GM12873 (cell line): ENCODE data around the gene MAPKAP1.

Experiments
- CTCF ChIP-seq: IDR thresholded peaks from 2 replicates; pipeline ENCODE4 v1.5.1; 2012; ENCODE audit warnings: low read depth, mild to moderate bottlenecking, moderate library complexity, low read length, control low read depth; ENCODE audit not compliant: insufficient read depth; ENCODE audit errors: missing control alignments

The MAPKAP1 gene

GRCh38 chr9:125745682-125746016, 38.6 kb upstream of the MAPKAP1 start:
- TF ChIP-seq CTCF = no peak

GRCh38 chr9:125745018-125745417, 38.0 kb upstream of the MAPKAP1 start:
- no peak for TF ChIP-seq CTCF

GRCh38 chr9:125744616-125745015, 37.6 kb upstream of the MAPKAP1 start:
- TF ChIP-seq CTCF = no peak

- no peak for TF ChIP-seq CTCF
Measured at GRCh38 chr9:125743682-125744428, 36.8 kb upstream of the MAPKAP1 start.

- TF ChIP-seq CTCF = no peak
Measured at GRCh38 chr9:125742657-125743056, 35.6 kb upstream of the MAPKAP1 start.

- TF ChIP-seq CTCF = no peak
Measured at GRCh38 chr9:125739436-125739835, 32.4 kb upstream of the MAPKAP1 start.

- no peak for TF ChIP-seq CTCF
Measured at GRCh38 chr9:125732562-125732961, 25.6 kb upstream of the MAPKAP1 start.

GRCh38 chr9:125730168-125730567, 23.2 kb upstream of the MAPKAP1 start:
- TF ChIP-seq CTCF = no peak
